Measurements from ENCODE around the gene AMPD3. TPM values are rescaled to one million over a fixed set of nuclear protein-coding genes. Genes with fewer than 3 reads are reported as not detected.

The AMPD3 gene
- total RNA-seq, 4 donors from 2014 or later = 104 to 185 (median 112) TPM

DNA sequence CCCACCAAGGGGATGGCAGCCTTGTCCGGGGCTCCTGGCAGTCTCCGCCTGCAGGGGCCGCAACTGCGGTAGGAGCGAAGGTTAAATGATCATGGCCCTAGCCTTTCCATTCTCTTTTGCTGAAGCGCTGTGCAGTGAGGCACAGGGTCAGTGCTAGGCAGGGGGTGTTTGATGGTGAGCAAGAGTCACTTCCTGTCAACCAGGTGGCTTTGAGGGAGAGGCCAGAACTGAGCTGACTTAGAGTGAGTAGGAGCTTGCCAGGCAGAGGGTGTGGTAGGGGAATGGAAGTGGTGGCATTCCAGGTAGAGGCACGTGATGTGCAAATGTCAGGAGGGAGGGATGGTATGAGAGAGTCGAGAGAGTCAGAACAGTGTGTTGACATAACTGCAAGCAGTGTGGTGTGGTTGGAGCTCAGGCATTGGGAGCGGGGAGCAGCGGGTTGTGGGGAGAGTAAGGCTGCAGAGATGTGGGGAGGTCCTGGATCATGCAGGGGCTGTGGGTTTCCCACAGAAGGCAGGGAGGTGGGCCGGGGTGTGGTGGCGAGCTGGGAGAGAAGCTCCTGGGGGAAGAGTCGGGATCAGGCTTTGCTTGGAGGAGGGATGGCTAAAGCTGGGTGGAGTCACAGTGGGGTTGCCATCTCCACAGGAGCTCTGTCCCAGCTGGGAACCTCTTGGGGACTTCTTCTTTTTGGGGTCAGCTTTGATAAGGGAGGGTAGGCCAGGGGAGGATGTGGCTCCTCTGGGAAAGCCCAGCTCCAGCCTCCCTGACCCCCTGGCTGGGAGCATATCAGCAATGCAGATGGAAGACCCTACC, 33.3 kb downstream of the AMPD3 start:
- H3K4me3 ChIP-seq = no peak overlapping the region
- no peaks in the 10 kb centered on the region for H3K27me3 ChIP-seq
- peaks cover 0 to 61% of the 10 kb centered on the region in 2 donors for H3K36me3 ChIP-seq
- intact Hi-C loops (cut with DNase I; ENCODE audit: low total_unique reads) = no loop called here
- no peaks in the 10 kb centered on the region for H3K9me3 ChIP-seq
- no peak for ATAC-seq
- H3K4me1 ChIP-seq = peaks cover 28 to 29% of the 10 kb centered on the region in 2 donors
- DNase-seq = no peak
- in situ Hi-C loops (cut with MboI; ENCODE audit: low sequenced_read_pairs in 4 of 4) = no loop called here
- peak overlapping the region; percentile 86 to 90 (median 88) for H3K27ac ChIP-seq
- TF ChIP-seq POLR2A (IDR thresholded peaks at IDR 0.05) = no peak
- TF ChIP-seq, protein P1, sequence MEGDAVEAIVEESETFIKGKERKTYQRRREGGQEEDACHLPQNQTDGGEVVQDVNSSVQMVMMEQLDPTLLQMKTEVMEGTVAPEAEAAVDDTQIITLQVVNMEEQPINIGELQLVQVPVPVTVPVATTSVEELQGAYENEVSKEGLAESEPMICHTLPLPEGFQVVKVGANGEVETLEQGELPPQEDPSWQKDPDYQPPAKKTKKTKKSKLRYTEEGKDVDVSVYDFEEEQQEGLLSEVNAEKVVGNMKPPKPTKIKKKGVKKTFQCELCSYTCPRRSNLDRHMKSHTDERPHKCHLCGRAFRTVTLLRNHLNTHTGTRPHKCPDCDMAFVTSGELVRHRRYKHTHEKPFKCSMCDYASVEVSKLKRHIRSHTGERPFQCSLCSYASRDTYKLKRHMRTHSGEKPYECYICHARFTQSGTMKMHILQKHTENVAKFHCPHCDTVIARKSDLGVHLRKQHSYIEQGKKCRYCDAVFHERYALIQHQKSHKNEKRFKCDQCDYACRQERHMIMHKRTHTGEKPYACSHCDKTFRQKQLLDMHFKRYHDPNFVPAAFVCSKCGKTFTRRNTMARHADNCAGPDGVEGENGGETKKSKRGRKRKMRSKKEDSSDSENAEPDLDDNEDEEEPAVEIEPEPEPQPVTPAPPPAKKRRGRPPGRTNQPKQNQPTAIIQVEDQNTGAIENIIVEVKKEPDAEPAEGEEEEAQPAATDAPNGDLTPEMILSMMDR (IDR thresholded peaks at IDR 0.05 in 4 of 5, conservative IDR thresholded peaks at IDR 0.05 in 1 of 5) = no peak

DNA sequence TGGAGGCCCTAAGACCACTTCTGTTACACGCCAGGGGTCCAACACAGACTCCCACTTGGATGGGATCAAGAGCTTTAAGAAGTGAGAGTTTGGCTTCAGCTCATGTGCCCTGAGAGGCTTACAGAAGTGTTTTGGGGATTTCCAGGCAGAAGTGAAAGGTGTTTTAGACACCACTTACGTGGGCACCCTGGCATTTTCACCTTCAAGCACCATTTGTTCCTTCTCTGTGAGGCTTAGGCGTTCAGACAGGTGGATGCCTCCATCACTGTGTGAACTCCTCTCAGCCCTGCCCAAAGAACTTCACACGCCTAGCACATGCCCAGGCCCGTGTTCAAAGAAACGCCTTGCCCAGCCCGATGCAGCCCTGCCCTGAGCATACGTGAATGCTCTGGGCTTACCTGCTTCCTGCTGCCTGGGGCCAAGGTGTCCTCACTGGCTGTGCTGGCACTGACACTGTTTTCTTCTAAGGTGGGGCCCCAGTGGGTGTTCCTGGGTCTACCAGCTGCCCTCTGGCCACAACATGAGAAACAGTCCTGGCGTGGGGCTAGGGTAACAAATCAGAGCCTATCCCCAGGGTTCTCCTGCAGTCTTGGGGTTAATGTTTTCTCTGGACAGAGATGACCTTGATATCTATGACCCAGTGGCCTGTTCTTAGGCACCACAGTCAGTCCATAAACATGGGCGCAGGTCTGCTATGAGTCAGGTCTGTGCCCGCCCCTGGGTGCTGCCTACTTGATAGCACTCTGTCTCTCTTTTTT, 34.0 kb downstream of the AMPD3 start:
- in situ Hi-C loops (cut with MboI; ENCODE audit: low sequenced_read_pairs in 4 of 4) (no loop called here), intact Hi-C loops (cut with DNase I; ENCODE audit: low total_unique reads) (no loop called here)
- no peaks in the 10 kb centered on the region for H3K27me3 ChIP-seq
- DNase-seq = no peak
- TF ChIP-seq POLR2A (IDR thresholded peaks at IDR 0.05) = no peak
- TF ChIP-seq, protein P1 (IDR thresholded peaks at IDR 0.05 in 4 of 5, conservative IDR thresholded peaks at IDR 0.05 in 1 of 5) = no peak
- peak overlapping the region; percentile 86 to 90 (median 88) for H3K27ac ChIP-seq
- H3K36me3 ChIP-seq = peaks cover 3 to 61% of the 10 kb centered on the region in 2 donors
- no peak overlapping the region for H3K4me3 ChIP-seq
- H3K4me1 ChIP-seq = peaks cover 28 to 29% of the 10 kb centered on the region in 2 donors
- no peaks in the 10 kb centered on the region for H3K9me3 ChIP-seq
- no peak for ATAC-seq

DNA sequence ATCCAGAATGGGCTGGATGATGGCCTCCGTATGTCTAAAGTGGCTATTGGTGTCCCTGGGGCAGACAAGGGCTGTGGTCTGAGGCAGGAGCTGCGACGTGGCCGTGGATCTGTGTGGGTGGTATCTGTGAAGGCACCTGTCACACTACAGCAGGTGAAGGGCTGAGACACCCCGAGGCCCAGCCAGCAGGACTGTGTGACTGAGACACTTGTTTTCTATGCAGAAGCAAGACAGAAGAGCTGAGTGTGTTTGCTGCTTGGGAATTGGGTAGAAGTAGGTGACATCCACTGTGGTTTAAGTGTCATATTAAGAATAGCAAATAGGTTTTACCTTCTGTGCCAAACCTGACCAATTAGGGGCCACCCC, 35.0 kb downstream of the AMPD3 start:
- peaks cover 3 to 61% of the 10 kb centered on the region in 2 donors for H3K36me3 ChIP-seq
- peak overlapping the region; percentile 86 to 90 (median 88) for H3K27ac ChIP-seq
- no peak overlapping the region for H3K4me3 ChIP-seq
- no peaks in the 10 kb centered on the region for H3K9me3 ChIP-seq
- TF ChIP-seq, protein P1 (IDR thresholded peaks at IDR 0.05 in 4 of 5, conservative IDR thresholded peaks at IDR 0.05 in 1 of 5) = no peak
- TF ChIP-seq POLR2A (IDR thresholded peaks at IDR 0.05) = no peak
- ATAC-seq (peak; percentile 41 to 42), DNase-seq (peak; percentile 46 to 52)
- intact Hi-C loops (cut with DNase I; ENCODE audit: low total_unique reads) = loop anchor here (1.0 to 5.0 kb wide), 4 partner anchors 35 to 247 kb away; partner anchors contain the start of gene AMPD3
- peaks cover 28 to 29% of the 10 kb centered on the region in 2 donors for H3K4me1 ChIP-seq
- in situ Hi-C loops (cut with MboI; ENCODE audit: low sequenced_read_pairs in 4 of 4) = no loop called here
- no peaks in the 10 kb centered on the region for H3K27me3 ChIP-seq

DNA sequence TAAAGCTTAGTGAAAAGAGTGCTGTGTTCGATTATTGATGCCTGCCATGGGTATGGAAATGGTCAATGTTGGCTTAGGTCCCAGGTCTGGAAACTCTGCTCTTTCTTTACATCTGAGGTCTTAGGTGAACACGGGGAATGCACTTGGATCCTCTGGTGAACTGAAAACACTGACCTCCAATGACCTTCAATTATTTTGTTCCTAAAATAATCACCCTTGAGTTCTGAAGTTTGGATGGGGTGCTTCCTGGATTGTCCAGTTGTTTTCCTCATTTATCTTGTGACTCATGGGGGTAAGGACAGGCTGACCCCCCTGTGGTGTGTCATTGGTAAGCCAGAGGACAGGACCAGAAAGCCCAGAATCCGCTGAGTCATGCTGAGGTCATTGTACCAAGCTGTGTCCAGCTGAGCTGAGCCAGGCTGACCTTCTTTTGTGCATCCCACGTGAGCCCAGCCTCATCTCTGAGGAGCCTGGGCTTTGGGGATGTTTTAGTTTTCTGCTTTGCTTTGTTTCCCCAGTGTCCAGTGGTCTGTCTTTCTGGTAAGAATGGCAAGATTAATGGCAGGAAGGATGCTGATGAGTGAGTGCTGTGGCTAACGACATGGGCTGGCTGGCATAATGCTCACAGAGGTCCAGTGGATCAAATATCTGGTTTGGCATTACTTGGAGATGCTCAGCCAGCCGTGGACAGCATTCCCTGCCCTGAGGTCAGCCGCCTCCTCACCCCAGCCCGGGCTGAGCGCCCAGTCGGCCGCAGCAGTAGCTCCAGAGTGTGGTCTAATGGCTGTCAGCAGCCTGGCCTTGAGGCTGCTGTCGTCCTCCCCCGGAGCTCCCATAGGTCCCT, 35.6 kb downstream of the AMPD3 start:
- in situ Hi-C loops (cut with MboI; ENCODE audit: low sequenced_read_pairs in 4 of 4) = no loop called here
- ATAC-seq (peak; percentile 92 to 95), DNase-seq (peak; percentile 95 to 96)
- Histone ChIP-seq H3K27me3 (no peaks in the 10 kb centered on the region), H3K4me3 (no peak overlapping the region), H3K9me3 (no peaks in the 10 kb centered on the region), H3K27ac (peak overlapping the region; percentile 86 to 90 (median 88)), H3K36me3 (peaks cover 3 to 61% of the 10 kb centered on the region in 2 donors), H3K4me1 (peaks cover 28 to 29% of the 10 kb centered on the region in 2 donors)
- TF ChIP-seq, protein P1 (IDR thresholded peaks at IDR 0.05 in 4 of 5, conservative IDR thresholded peaks at IDR 0.05 in 1 of 5) = no peak
- no peak for TF ChIP-seq POLR2A (IDR thresholded peaks at IDR 0.05)
- intact Hi-C loops (cut with DNase I; ENCODE audit: low total_unique reads) = loop anchor here (1.0 to 5.0 kb wide), 4 partner anchors 35 to 247 kb away; partner anchors contain the start of gene AMPD3
